Mesenchymal stem cell (in vitro differentiated cells and primary cell): ENCODE results near the gene PGA5.
"Not testable (repeated sequence)": the region's sequence is repeated elsewhere in the genome, so short reads cannot be mapped to it uniquely, and the experiment has no call there.

Experiments used
- DNase-seq: peaks from one replicate; pipeline ENCODE4 v3.0.0-alpha.2; 2013
- H2AFZ ChIP-seq: one replicate; pipeline ENCODE4 v1.6.1; 2013; ENCODE audit warnings: low read depth, mild to moderate bottlenecking, control low read depth, inconsistent platforms, low read length, moderate library complexity
- H2AK5ac ChIP-seq: 2 replicates; pipeline ENCODE4 v1.6.1; 2013; ENCODE audit warnings: low read length, moderate library complexity, mild to moderate bottlenecking, inconsistent platforms; ENCODE audit not compliant: severe bottlenecking
- H2BK120ac ChIP-seq: one replicate; pipeline ENCODE4 v1.6.1; 2013; ENCODE audit warnings: low read depth, mild to moderate bottlenecking, inconsistent platforms, low read length, moderate library complexity
- H2BK12ac ChIP-seq, 2 experiments: one replicate each; pipeline ENCODE4 v1.6.1; 2013; ENCODE audit warnings: inconsistent platforms in 2 of 2, low read length in 2 of 2, mild to moderate bottlenecking in 2 of 2, moderate library complexity in 2 of 2, control low read depth in 1 of 2
- H2BK15ac ChIP-seq: one replicate; pipeline ENCODE4 v1.6.1; 2013; ENCODE audit warnings: mild to moderate bottlenecking, low read depth, inconsistent platforms; ENCODE audit not compliant: poor library complexity, severe bottlenecking
- H2BK5ac ChIP-seq: 2 replicates; pipeline ENCODE4 v1.6.1; 2013; ENCODE audit warnings: low read depth, mild to moderate bottlenecking, low read length, control low read depth, inconsistent platforms; ENCODE audit not compliant: poor library complexity, severe bottlenecking
- H3K14ac ChIP-seq, 2 experiments: one replicate each; pipeline ENCODE4 v1.6.1; 2013; ENCODE audit warnings: inconsistent platforms in 2 of 2, low read length in 2 of 2, control low read depth in 1 of 2, mild to moderate bottlenecking in 1 of 2, moderate library complexity in 1 of 2
- H3K18ac ChIP-seq, 2 experiments: one replicate each; pipeline ENCODE4 v1.6.1; 2013; ENCODE audit warnings: inconsistent platforms in 2 of 2, low read length in 2 of 2, control low read depth in 1 of 2, low read depth in 1 of 2, mild to moderate bottlenecking in 1 of 2
- H3K23ac ChIP-seq, 2 experiments: one replicate each; pipeline ENCODE4 v1.6.1; 2013; ENCODE audit warnings: inconsistent platforms in 2 of 2, low read length in 2 of 2, mild to moderate bottlenecking in 2 of 2, moderate library complexity in 2 of 2, control low read depth in 1 of 2
- H3K27ac ChIP-seq: 2 replicates; pipeline ENCODE4 v1.5.1; 2013; ENCODE audit warnings: mild to moderate bottlenecking, moderate library complexity, low read length, control low read depth, inconsistent platforms; ENCODE audit not compliant: poor library complexity, severe bottlenecking
- H3K27me3 ChIP-seq, 2 experiments: 2 replicates each; pipeline versions ENCODE4 v1.6.1 to v1.7.0; 2013; ENCODE audit warnings: low read length in 2 of 2, mild to moderate bottlenecking in 2 of 2, moderate library complexity in 2 of 2, control low read depth in 1 of 2, inconsistent platforms in 1 of 2; ENCODE audit not compliant: control insufficient read depth in 1 of 2, insufficient read depth in 1 of 2
- H3K36me3 ChIP-seq, 2 experiments: 2 replicates each; pipeline versions ENCODE4 v1.6.1 to v1.7.0; 2013; ENCODE audit warnings: low read length in 2 of 2, control low read depth in 1 of 2, inconsistent platforms in 1 of 2, low read depth in 1 of 2, mild to moderate bottlenecking in 1 of 2; ENCODE audit not compliant: insufficient read depth in 2 of 2, control insufficient read depth in 1 of 2
- H3K4ac ChIP-seq, 2 experiments: one replicate each; pipeline ENCODE4 v1.6.1; 2013; ENCODE audit warnings: inconsistent platforms in 2 of 2, low read length in 2 of 2, mild to moderate bottlenecking in 2 of 2, moderate library complexity in 2 of 2, control low read depth in 1 of 2, low read depth in 1 of 2
- H3K4me1 ChIP-seq: 2 replicates; pipeline ENCODE4 v1.6.1; 2013; ENCODE audit warnings: low read depth, low read length, control low read depth; ENCODE audit not compliant: control insufficient read depth, insufficient read depth
- H3K4me2 ChIP-seq: 2 replicates; pipeline ENCODE4 v1.6.1; 2013; ENCODE audit warnings: low read length, mild to moderate bottlenecking, inconsistent platforms; ENCODE audit not compliant: poor library complexity, severe bottlenecking
- H3K4me3 ChIP-seq, 2 experiments: 2 replicates each; pipeline versions ENCODE4 v1.5.1 to v1.7.0; 2013; ENCODE audit warnings: low read length in 2 of 2, mild to moderate bottlenecking in 2 of 2, control low read depth in 1 of 2, low read depth in 1 of 2; ENCODE audit not compliant: insufficient read depth in 1 of 2
- H3K79me1 ChIP-seq: replicated peaks from 2 replicates; pipeline ENCODE4 v1.6.1; 2013; ENCODE audit warnings: mild to moderate bottlenecking, control low read depth, low read length, inconsistent platforms; ENCODE audit not compliant: poor library complexity, severe bottlenecking
- H3K9ac ChIP-seq: 2 replicates; pipeline ENCODE4 v1.7.0; 2013; ENCODE audit warnings: mild to moderate bottlenecking, low read length, moderate library complexity
- H3K9me3 ChIP-seq: 2 replicates; pipeline ENCODE4 v1.7.0; 2013; ENCODE audit warnings: mild to moderate bottlenecking, low read length; ENCODE audit not compliant: control insufficient read depth
- H4K8ac ChIP-seq: one replicate; pipeline ENCODE4 v1.6.1; 2013; ENCODE audit warnings: inconsistent platforms, mild to moderate bottlenecking, low read length, moderate library complexity
- H4K91ac ChIP-seq: one replicate; pipeline ENCODE4 v1.6.1; 2013; ENCODE audit warnings: mild to moderate bottlenecking, low read length, inconsistent platforms
- WGBS: methylation state at CpG from one replicate; pipeline ENCODE4 v1.1.7; 2013; ENCODE audit warnings: mixed read lengths; 5-methylcytosine and 5-hydroxymethylcytosine counted together

Gene PGA5

GRCh38 chr11:61218306-61218705 is 22.7 kb upstream of the PGA5 start:
- not testable (repeated sequence) for H2AFZ ChIP-seq, DNase-seq

GRCh38 chr11:61219016-61219415 is 22.0 kb upstream of the PGA5 start:
- not testable (repeated sequence) for H3K18ac ChIP-seq, H2BK120ac ChIP-seq, DNase-seq, H3K79me1 ChIP-seq, H3K27me3 ChIP-seq, H2AFZ ChIP-seq, H3K14ac ChIP-seq, H3K4ac ChIP-seq, H3K9ac ChIP-seq, H4K91ac ChIP-seq, H3K4me3 ChIP-seq, H2AK5ac ChIP-seq, H3K4me2 ChIP-seq, H2BK5ac ChIP-seq, H3K9me3 ChIP-seq, H3K4me1 ChIP-seq, H3K36me3 ChIP-seq, H4K8ac ChIP-seq, H3K27ac ChIP-seq, H3K23ac ChIP-seq, H2BK12ac ChIP-seq, H2BK15ac ChIP-seq
- 72% methylated on average over 4 of the region's 5 CpGs for WGBS

More at GRCh38 chr11:61218306-61218705, 22.7 kb upstream of the PGA5 start:
- H3K9ac ChIP-seq, H3K14ac ChIP-seq, H3K27ac ChIP-seq, H2BK5ac ChIP-seq, H2BK15ac ChIP-seq, H3K36me3 ChIP-seq, H3K9me3 ChIP-seq, H3K27me3 ChIP-seq, H4K91ac ChIP-seq, H3K23ac ChIP-seq, H3K4ac ChIP-seq, H3K4me2 ChIP-seq, H2AK5ac ChIP-seq, H2BK120ac ChIP-seq, H3K79me1 ChIP-seq, H4K8ac ChIP-seq, H2BK12ac ChIP-seq, H3K4me1 ChIP-seq, H3K18ac ChIP-seq, H3K4me3 ChIP-seq: not testable (repeated sequence)
- WGBS, result no CpG with 5 or more reads among the region's 4 CpGs

GRCh38 chr11:61222047-61222446 is 18.9 kb upstream of the PGA5 start, which contains the start of gene PGA4:
Gene PGA4 (plus strand): TSS chr11:61222347. CDS start chr11:61222401, 54 bp downstream.
- H3K36me3 ChIP-seq, H3K4ac ChIP-seq, H3K23ac ChIP-seq, H3K9ac ChIP-seq, H3K18ac ChIP-seq, H2BK120ac ChIP-seq, H3K27me3 ChIP-seq, H2AK5ac ChIP-seq, H3K79me1 ChIP-seq, H4K91ac ChIP-seq, H3K4me2 ChIP-seq, DNase-seq, H4K8ac ChIP-seq, H2AFZ ChIP-seq, H2BK12ac ChIP-seq, H3K9me3 ChIP-seq, H2BK5ac ChIP-seq, H2BK15ac ChIP-seq, H3K27ac ChIP-seq, H3K4me3 ChIP-seq, H3K14ac ChIP-seq, H3K4me1 ChIP-seq: not testable (repeated sequence)
- no CpG with 5 or more reads among the region's 8 CpGs for WGBS

- not testable (repeated sequence) for H3K9ac ChIP-seq, H3K4ac ChIP-seq, H3K27ac ChIP-seq, H4K91ac ChIP-seq, H2BK5ac ChIP-seq, H4K8ac ChIP-seq, H3K23ac ChIP-seq, H2BK120ac ChIP-seq, H3K4me3 ChIP-seq, H3K36me3 ChIP-seq, H3K27me3 ChIP-seq, H2BK15ac ChIP-seq, H3K79me1 ChIP-seq, H3K9me3 ChIP-seq, H3K18ac ChIP-seq, H3K4me1 ChIP-seq, H2BK12ac ChIP-seq, H3K4me2 ChIP-seq, H3K14ac ChIP-seq, DNase-seq, H2AK5ac ChIP-seq, H2AFZ ChIP-seq
- no CpG with 5 or more reads among the region's 5 CpGs for WGBS
These were observed 18.3 kb upstream of the PGA5 start for GRCh38 chr11:61222692-61223091.
